HG03159 (cell line): ENCODE measurements around the gene POLR2M.

Source experiments
- ATAC-seq: cut with Tn5 transposase; IDR thresholded peaks from one replicate; pipeline ENCODE4 v1.9.1; 2021; ENCODE audit warnings: mild to moderate bottlenecking, moderate library complexity; ENCODE audit not compliant: unreplicated experiment

POLR2M gene

GRCh38 chr15:57706405-57707209 lies at the start of gene POLR2M:
Gene POLR2M (plus strand): TSS chr15:57706714. CDS start chr15:57706843, 129 bp downstream.
- peak; percentile 93 for ATAC-seq

DNA sequence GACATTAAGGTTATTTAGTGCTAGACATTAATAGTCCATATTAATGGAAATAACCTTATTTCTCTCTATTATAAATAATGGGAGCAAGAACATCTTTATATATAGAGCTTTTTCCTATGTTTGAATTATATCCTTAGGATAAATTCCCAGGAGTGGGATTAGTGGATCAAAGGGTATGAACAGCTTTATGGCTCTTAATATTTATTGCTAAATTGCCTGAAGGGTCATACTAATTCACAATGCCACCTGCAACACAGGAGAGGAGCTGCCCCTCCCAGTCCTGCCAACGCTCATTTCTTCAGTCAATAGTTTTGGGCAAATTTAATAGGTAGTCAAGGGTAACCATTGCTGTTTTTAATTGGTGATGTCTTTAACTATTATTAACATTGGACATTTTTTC lies 48.9 kb upstream of the POLR2M start:
- no peak for ATAC-seq

DNA sequence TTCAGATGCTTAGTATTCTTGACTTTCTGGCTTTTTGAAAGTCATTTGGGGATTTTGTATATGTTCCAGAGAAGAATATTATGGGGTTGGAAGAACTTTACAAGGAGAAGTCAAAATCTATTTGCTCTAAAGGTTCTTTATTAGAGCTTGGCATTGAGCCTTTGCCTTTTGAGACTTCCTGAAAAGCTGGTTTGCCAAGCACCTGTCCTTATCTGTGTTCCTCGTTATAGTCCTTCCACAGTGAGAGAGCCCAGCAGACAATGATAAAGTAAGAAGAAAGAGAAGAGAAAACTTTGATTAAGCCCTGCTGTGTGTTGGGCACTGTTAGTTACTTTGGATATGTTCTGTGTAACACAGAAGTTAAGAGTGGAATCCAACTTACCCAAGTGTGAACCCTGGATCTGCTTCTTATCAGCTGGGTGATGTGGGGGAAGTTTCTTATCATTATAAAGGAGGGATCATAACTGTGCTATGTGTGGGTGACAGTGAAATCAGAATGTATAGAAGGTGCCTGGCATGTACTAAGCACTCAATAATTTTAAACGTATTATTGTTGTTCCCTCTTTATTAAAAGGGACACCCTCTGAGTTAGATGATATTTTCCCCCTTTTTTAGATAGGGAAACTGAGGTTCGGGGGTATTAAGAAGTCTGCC lies 44.3 kb upstream of the POLR2M start:
- no peak for ATAC-seq

DNA sequence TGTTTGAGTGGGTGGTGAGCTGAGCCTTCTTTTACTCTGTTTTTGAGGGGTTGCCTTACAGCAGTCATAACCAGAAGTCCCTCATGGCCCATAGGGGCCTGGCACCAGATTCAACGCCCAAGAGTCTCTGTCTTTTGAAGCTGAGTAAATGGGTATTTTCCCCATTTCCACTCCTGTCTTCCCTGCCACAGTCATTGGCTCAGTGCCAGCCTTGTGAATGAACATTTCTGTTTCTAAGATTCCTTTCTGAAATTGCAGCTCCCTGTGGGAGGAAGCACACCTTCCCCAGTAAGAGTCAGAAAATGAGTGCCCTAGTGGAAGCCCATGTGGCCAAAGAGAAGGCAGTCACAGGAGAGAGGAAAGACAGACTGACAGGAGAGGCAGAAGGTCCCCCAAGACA lies 43.7 kb upstream of the POLR2M start:
- ATAC-seq = no peak

DNA sequence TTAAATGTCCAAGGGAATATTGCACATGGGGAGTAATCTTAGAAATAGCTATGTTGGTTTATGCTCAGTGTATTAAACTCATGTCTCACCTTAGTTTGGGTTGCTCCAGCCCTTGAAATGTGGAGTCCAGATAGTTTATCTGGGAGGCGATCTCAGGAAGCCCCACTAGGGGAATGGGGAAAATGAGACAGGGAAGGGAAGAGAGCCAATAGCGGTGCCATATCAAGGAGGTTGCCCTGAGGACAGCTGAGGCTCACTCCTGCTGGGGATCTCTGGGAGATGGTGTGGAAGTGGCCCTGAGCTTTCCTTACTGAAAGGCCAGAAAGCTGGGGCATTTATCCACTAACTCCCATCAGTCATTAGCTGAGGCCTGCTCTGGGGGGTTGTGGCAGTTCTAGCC lies 43.3 kb upstream of the POLR2M start:
- ATAC-seq = no peak

GRCh38 chr15:57665194-57665593 lies 41.3 kb upstream of the POLR2M start:
- ATAC-seq = no peak

DNA sequence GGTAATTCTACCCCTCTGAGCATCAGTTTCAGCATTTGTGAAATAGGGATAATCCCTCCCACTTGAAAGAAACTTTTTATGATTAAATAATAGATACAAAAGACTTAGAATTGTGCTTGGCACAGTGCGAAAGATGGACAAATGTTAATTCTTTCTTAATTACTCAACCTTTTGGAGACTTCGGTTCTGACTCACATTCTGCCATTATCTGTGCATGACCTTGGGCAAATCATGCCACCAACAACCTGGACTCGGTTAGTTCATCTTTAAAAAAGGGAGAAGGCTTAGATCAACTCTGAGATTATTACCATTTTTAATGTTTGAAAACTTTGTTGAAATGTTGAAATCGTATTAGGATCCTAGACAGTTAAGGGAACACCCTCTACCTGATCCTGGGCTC lies 40.6 kb upstream of the POLR2M start:
- ATAC-seq = no peak

DNA sequence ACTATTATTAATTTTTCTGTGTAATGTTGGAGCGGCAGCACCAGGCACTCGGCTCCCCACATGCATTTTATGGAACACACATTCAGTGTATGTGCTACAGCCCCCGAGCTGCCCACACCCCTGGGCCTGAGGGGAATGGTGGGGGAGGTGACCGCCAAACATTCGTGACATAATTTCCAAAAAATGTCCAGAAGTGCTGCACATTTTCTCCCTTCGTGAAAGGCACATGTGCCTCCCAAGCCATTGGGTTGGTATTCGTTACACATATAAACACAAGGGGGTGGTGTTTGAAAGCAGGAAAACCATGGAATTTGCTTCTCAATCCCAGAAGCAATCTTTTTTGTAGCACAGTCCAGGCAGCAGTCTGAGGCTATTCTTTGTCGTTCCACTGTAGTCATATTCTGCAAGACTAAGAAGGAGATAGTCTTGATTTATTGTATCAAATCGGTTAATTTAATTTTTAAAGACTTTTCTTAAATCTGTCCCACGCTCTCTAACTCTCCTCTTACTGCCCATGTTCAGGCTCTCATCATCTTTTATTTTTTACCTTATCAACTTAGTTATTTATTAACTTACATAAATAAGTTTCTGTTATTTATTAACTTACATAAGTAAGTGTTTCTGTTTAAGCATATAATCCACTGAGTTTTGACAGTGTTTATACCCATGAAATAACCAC lies 39.2 kb upstream of the POLR2M start:
- ATAC-seq = no peak

DNA sequence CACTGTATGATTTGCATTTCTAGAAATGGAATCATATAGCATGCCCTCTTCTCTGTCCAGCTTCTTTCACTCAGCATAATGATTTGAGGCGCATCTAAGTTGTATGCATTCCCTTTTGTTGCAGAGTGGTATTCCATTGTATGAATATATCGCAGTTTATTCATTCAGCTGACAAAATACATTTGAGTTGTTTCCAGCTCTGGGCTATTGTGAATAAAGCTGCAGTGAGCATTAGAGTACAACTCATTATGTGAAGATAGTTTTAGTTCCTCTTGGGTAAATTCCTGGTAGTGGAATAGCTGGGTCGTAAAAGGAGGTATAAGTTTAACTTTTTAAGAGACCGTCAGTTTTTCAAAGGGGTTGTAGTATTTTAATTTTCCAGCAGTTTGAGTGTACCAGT lies 38.5 kb upstream of the POLR2M start:
- ATAC-seq = no peak

DNA sequence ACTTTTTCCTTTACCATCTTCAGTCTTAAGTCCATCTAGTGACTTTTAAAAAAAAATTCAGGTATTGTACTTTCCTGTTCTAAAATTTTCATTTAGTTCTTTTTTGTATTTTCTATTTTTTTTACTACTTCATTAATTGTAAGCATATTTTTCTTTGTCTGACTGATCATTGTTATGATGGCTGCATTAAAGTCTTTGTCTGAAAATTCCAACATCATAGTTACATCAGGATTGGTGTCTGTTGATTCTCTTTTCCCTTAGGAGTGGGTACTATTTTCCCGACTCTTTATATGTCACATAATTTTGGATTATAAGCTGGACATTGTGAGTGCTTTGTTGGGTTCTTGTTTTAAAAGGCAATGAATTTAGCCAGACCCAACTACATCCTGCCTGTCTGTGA lies 34.9 kb upstream of the POLR2M start:
- no peak for ATAC-seq

- no peak for ATAC-seq
Observed at GRCh38 chr15:57675481-57676181, 30.9 kb upstream of the POLR2M start.

DNA sequence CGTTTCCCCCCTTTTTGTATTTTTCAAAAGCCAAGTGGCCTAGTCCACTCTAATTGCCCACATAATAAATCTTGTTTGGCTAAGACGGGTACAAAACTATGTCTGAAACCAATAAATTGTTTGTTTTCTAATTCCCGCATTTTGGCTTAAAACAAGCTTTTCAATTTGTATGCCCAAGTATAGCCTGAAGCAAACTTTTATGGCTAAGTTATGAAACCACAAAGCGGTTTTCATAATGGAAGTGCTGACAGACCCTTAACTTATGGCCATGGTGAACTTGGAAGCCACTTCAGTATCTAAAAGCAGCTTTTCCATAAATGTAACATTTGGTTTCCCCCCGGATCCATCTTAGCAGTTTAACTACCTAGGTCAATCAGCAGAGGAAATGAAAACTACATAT lies 29.9 kb upstream of the POLR2M start:
- no peak for ATAC-seq

DNA sequence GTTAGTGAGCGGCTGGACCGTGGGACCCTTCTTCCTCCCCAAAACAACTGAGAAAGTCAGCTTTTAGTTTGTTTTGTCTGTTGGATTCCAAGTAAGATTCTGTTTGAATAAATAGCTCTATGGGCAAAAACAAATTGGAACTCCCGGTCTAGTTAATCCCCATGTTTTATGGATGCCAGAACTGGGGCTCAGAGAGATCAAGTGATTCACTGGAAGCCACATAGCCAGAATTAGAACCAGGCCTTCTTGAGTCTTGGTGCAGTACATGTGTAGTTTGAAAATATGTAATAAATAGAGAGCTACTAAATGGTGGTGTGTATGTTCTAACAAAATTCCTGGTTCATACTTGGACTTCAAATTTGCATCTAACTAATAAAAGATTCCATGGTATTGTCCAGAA lies 29.3 kb upstream of the POLR2M start:
- no peak for ATAC-seq

GRCh38 chr15:57680021-57680420 lies 26.5 kb upstream of the POLR2M start:
- no peak for ATAC-seq

- no peak for ATAC-seq
Observed at GRCh38 chr15:57681011-57681410, 25.5 kb upstream of the POLR2M start.

DNA sequence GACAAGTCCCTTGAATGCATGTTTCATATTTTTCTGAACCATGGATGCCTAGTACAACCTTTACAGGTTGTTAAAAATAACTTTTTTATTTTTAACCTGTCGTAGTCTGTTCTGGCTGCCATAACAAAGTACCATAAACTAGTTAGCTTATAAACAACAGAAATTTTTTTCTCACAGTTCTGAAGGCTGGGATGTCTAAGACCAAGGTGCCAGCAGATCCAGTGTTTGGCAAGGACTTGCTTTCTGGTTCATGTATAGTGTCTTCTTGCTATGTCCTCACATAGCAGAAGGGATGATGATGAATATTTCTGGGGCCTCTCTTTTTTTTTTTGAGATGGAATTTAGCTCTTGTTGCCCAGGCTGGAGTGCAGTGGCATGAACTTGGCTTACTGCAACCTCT lies 23.0 kb upstream of the POLR2M start:
- ATAC-seq = no peak

GRCh38 chr15:57684491-57685151 lies 21.9 kb upstream of the POLR2M start:
- ATAC-seq = no peak

- no peak for ATAC-seq
Observed at GRCh38 chr15:57685306-57686095, 21.0 kb upstream of the POLR2M start.

DNA sequence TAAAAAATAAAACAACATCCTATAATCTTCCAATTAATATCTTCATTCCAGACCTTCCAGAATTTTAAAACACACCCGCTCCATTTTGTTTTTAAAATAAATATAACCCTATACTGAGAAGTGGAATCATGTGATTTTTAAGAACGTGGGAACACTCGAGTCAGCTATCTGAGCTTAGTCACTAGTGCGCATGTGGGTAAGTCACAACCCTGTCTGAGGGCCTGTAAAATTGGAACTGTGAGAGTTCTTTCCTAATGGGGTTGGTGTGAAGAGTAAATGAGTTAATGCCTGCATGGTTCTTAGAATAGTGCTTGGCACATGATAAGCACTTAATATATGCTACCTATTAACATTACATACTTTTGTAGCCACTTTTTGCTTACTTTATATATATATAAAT lies 19.9 kb upstream of the POLR2M start:
- ATAC-seq = no peak

GRCh38 chr15:57690341-57690966 lies 16.1 kb upstream of the POLR2M start:
- ATAC-seq = no peak
